ENCODE results near the gene FAM50A. TPM values are rescaled to one million over a fixed set of nuclear protein-coding genes. Genes with fewer than 3 reads are reported as not detected.
A peak's percentile ranks its signal among the peaks of the same experiment; 100 is the strongest.
"Not testable (repeated sequence)": the region's sequence is repeated elsewhere in the genome, so short reads cannot be mapped to it uniquely, and the experiment has no call there.

The FAM50A gene
- total RNA-seq = 52.4 TPM

- DNase-seq (ENCODE audit: low spot score in 2 of 2) = peak in 1 of 2 donors; percentile 85
- TF ChIP-seq, protein P1, sequence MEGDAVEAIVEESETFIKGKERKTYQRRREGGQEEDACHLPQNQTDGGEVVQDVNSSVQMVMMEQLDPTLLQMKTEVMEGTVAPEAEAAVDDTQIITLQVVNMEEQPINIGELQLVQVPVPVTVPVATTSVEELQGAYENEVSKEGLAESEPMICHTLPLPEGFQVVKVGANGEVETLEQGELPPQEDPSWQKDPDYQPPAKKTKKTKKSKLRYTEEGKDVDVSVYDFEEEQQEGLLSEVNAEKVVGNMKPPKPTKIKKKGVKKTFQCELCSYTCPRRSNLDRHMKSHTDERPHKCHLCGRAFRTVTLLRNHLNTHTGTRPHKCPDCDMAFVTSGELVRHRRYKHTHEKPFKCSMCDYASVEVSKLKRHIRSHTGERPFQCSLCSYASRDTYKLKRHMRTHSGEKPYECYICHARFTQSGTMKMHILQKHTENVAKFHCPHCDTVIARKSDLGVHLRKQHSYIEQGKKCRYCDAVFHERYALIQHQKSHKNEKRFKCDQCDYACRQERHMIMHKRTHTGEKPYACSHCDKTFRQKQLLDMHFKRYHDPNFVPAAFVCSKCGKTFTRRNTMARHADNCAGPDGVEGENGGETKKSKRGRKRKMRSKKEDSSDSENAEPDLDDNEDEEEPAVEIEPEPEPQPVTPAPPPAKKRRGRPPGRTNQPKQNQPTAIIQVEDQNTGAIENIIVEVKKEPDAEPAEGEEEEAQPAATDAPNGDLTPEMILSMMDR (IDR thresholded peaks at IDR 0.05) = peak in 1 of 3 experiments; percentile 26
- Histone ChIP-seq H3K27ac (peak within 1 kb of the TSS; percentile 80 to 83), H3K4me3 (peak within 1 kb of the TSS; percentile 77 to 85), H3K9me3 (no peaks in the 10 kb centered on the region), H3K4me1 (peaks cover 0 to 13% of the 10 kb centered on the region in 2 donors), H3K27me3 (no peaks in the 10 kb centered on the region), H3K36me3 (peaks cover 25 to 42% of the 10 kb centered on the region in 2 donors)
- intact Hi-C loops (cut with DNase I) = loop anchor here (5.0 kb wide), 2 partner anchors 33 to 37 kb away; partner anchors contain the start of genes DNASE1L1 and LAGE3
Measured at GRCh38 chrX:154443992-154444754, at the start of gene FAM50A. Gene FAM50A (plus strand): TSS chrX:154444141. CDS start chrX:154444236, 95 bp downstream.

GRCh38 chrX:154396363-154396762, 47.6 kb upstream of the FAM50A start:
- H3K4me1 ChIP-seq; DNase-seq (ENCODE audit: low spot score in 2 of 2); intact Hi-C loops (cut with DNase I); H3K9me3 ChIP-seq; H3K27me3 ChIP-seq: not testable (repeated sequence)
- Histone ChIP-seq H3K27ac (peak overlapping the region; percentile 94 to 97), H3K36me3 (peaks cover 10 to 16% of the 10 kb centered on the region in 2 donors), H3K4me3 (peak overlapping the region in 1 of 2 donors; percentile 91)

DNA sequence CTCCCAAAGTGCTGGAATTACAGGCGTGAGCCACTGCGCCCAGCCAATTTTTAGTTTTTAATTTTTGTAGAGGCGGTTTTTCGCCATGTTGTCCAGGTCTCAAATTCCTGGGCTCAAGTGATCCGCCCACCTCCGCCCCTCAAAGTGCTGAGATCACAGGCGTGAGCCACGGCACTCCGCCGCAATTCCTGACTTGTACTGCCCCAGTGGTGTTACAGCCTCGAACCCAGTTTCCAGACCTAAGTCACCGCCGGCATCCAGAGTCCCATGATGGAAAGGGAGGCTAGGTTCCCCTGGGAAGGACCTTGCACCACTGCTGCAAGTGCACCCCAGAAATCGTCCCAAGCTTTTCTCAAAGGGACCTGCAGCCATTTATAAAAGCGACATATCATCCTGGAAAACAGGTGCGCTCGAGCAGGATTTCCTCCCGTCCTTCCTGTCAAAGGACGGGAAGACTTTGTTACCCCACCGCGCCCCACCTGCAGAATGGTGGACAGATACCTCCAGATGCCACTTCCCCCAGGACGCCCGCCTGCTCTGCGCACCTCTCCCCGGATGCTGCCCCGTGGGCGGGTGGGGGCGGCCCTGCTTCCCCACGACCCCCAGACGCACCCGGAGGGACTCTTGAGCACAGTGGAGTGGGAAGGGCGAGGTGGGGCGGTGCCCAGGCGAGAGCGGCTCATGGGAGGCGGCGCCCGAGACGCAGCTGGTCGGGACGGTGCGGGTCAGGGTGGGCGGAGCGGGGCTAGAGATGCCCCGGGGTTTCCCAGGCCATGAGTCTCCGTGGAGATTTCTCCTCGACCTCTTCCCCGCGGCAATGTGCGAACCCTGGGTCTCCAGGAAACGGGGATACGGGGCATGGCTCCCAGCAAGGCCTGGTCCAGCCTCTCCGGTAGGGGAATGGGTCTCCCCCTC, 46.7 kb upstream of the FAM50A start:
- intact Hi-C loops (cut with DNase I) = no loop called here
- H3K4me1 ChIP-seq = peaks cover 0 to 9% of the 10 kb centered on the region in 2 donors
- H3K4me3 ChIP-seq = peak overlapping the region; percentile 26 to 91
- H3K27ac ChIP-seq = peak overlapping the region; percentile 94 to 97
- TF ChIP-seq, protein P1 (IDR thresholded peaks at IDR 0.05) = no peak
- DNase-seq (ENCODE audit: low spot score in 2 of 2) = peak in 1 of 2 donors; percentile 85
- no peaks in the 10 kb centered on the region for H3K9me3 ChIP-seq
- H3K36me3 ChIP-seq = peaks cover 10 to 16% of the 10 kb centered on the region in 2 donors
- H3K27me3 ChIP-seq = no peaks in the 10 kb centered on the region

- intact Hi-C loops (cut with DNase I) = loop anchor here (1.0 kb wide), 1 partner anchor 137 kb away; no protein-coding TSS in a partner anchor
- Histone ChIP-seq H3K36me3 (peaks cover 10 to 16% of the 10 kb centered on the region in 2 donors), H3K27me3 (no peaks in the 10 kb centered on the region), H3K9me3 (no peaks in the 10 kb centered on the region), H3K4me3 (peak within 1 kb of the TSS; percentile 56 to 91), H3K27ac (peak within 1 kb of the TSS; percentile 94 to 97), H3K4me1 (peaks cover 0 to 9% of the 10 kb centered on the region in 2 donors)
- TF ChIP-seq, protein P1 (IDR thresholded peaks at IDR 0.05) = no peak
- peak; percentile 83 to 97 for DNase-seq (ENCODE audit: low spot score in 2 of 2)
Measured at GRCh38 chrX:154397888-154398667, 45.9 kb upstream of the FAM50A start, which contains the start of gene RPL10. Gene RPL10 (plus strand): TSS chrX:154398377. CDS start chrX:154398520, 143 bp downstream.

DNA sequence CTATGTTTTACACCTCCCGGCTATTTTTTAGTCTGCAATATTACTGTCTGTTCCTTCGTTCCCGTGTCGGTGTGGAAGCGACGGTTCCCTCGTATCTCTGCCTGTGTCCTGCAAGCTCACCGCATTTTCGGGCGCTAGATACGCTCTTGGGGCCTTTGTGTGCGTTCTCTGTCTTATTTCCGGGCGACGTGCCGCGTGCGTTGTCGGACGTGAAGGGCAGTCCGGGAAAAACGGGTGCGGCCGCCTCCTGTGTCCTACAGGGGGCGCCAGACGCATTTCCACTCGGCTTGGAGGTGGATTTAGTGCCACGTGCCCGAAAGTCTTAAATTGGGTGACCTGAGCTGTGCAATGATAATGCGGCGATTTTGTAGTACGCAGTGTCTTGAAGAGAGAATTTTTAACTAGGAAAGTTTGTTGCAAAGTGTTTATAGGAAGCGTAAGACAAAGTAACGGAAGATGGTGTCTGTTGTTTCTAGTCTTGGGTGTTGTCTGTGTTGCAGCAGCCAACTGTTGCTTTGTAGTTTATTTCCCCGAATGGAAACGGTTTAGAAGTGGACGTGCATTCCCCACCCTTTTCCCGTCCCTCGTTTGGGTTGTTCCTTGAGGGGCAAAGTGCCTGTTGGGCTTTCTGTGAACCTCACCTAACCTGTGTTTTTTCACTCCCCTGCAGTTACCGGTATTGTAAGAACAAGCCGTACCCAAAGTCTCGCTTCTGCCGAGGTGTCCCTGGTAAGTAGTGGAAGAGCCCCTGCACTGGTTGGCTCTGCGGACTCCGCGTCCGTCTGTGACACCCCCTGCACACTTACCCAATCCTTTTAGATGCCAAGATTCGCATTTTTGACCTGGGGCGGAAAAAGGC, 45.0 kb upstream of the FAM50A start:
- Histone ChIP-seq H3K9me3 (no peaks in the 10 kb centered on the region), H3K27me3 (no peaks in the 10 kb centered on the region), H3K4me3 (peak overlapping the region; percentile 56 to 91), H3K4me1 (peaks cover 0 to 9% of the 10 kb centered on the region in 2 donors), H3K27ac (peak overlapping the region; percentile 94 to 97), H3K36me3 (peaks cover 10 to 16% of the 10 kb centered on the region in 2 donors)
- peak in 1 of 2 donors; percentile 93 for DNase-seq (ENCODE audit: low spot score in 2 of 2)
- TF ChIP-seq, protein P1 (IDR thresholded peaks at IDR 0.05) = peak; percentile 68 to 80 (median 71)
- intact Hi-C loops (cut with DNase I) = loop anchor here (1.0 kb wide), 1 partner anchor 136 kb away; no protein-coding TSS in a partner anchor

All from ascending aorta (tissue), 2 donors.